Measurements from ENCODE around the gene RPL7A.

RPL7A gene

GRCh38 chr9:133306242-133307204, 41.5 kb upstream of the RPL7A start:
- Histone ChIP-seq H2BK12ac (ENCODE audit: low read length in 2 of 2) (no peak overlapping the region), H3K4me1 (ENCODE audit: control insufficient read depth, insufficient read depth, low read depth, low read length) (peaks cover 12% of the 10 kb centered on the region), H2BK120ac (ENCODE audit: low read depth, low read length) (no peak overlapping the region), H3K18ac (ENCODE audit: low read depth in 1 of 2, low read length in 2 of 2) (no peak overlapping the region), H3K4ac (ENCODE audit: low read depth in 1 of 2, low read length in 2 of 2) (no peak overlapping the region), H4K91ac (ENCODE audit: low read length) (no peak overlapping the region), H3K79me1 (replicated peaks; ENCODE audit: low read length, poor library complexity, severe bottlenecking) (no peaks in the 10 kb centered on the region), H3K14ac (ENCODE audit: low read length in 2 of 2) (no peak overlapping the region), H3K27me3 (ENCODE audit: control insufficient read depth in 1 of 2, insufficient read depth in 1 of 2, low read length in 2 of 2) (peaks cover 3 to 57% of the 10 kb centered on the region in 2 experiments), H3K23ac (ENCODE audit: low read length in 2 of 2) (no peak overlapping the region), H2BK15ac (ENCODE audit: low read depth, poor library complexity, severe bottlenecking) (no peak overlapping the region), H2AK5ac (ENCODE audit: low read length, severe bottlenecking) (no peak overlapping the region), H4K8ac (ENCODE audit: low read length) (no peak overlapping the region), H2AFZ (ENCODE audit: low read depth, low read length) (no peak overlapping the region), H3K9ac (ENCODE audit: low read length) (no peak overlapping the region), H3K27ac (ENCODE audit: low read length, poor library complexity, severe bottlenecking) (no peak overlapping the region), H3K4me2 (ENCODE audit: low read length, poor library complexity, severe bottlenecking) (no peak overlapping the region), H3K9me3 (ENCODE audit: control insufficient read depth, low read length) (no peaks in the 10 kb centered on the region), H2BK5ac (ENCODE audit: low read depth, low read length, poor library complexity, severe bottlenecking) (no peak overlapping the region), H3K4me3 (ENCODE audit: insufficient read depth in 1 of 2, low read depth in 1 of 2, low read length in 2 of 2) (no peak overlapping the region), H3K36me3 (ENCODE audit: control insufficient read depth in 1 of 2, insufficient read depth in 2 of 2, low read depth in 1 of 2, low read length in 2 of 2) (no peaks in the 10 kb centered on the region)
- WGBS: 86% methylated on average over 30 of the region's 31 CpGs
- DNase-seq: no peak

GRCh38 chr9:133307301-133307700, 40.7 kb upstream of the RPL7A start:
- Histone ChIP-seq H3K9ac (ENCODE audit: low read length) (no peak overlapping the region), H3K27ac (ENCODE audit: low read length, poor library complexity, severe bottlenecking) (no peak overlapping the region), H3K4me1 (ENCODE audit: control insufficient read depth, insufficient read depth, low read depth, low read length) (peaks cover 12% of the 10 kb centered on the region), H2AK5ac (ENCODE audit: low read length, severe bottlenecking) (no peak overlapping the region), H4K91ac (ENCODE audit: low read length) (no peak overlapping the region), H3K4me2 (ENCODE audit: low read length, poor library complexity, severe bottlenecking) (no peak overlapping the region), H3K79me1 (replicated peaks; ENCODE audit: low read length, poor library complexity, severe bottlenecking) (no peaks in the 10 kb centered on the region), H2AFZ (ENCODE audit: low read depth, low read length) (no peak overlapping the region), H2BK15ac (ENCODE audit: low read depth, poor library complexity, severe bottlenecking) (no peak overlapping the region), H2BK12ac (ENCODE audit: low read length in 2 of 2) (no peak overlapping the region), H3K4ac (ENCODE audit: low read depth in 1 of 2, low read length in 2 of 2) (no peak overlapping the region), H3K14ac (ENCODE audit: low read length in 2 of 2) (no peak overlapping the region), H4K8ac (ENCODE audit: low read length) (no peak overlapping the region), H3K9me3 (ENCODE audit: control insufficient read depth, low read length) (no peaks in the 10 kb centered on the region), H3K23ac (ENCODE audit: low read length in 2 of 2) (no peak overlapping the region), H2BK5ac (ENCODE audit: low read depth, low read length, poor library complexity, severe bottlenecking) (no peak overlapping the region), H3K18ac (ENCODE audit: low read depth in 1 of 2, low read length in 2 of 2) (no peak overlapping the region), H3K36me3 (ENCODE audit: control insufficient read depth in 1 of 2, insufficient read depth in 2 of 2, low read depth in 1 of 2, low read length in 2 of 2) (no peaks in the 10 kb centered on the region), H3K4me3 (ENCODE audit: insufficient read depth in 1 of 2, low read depth in 1 of 2, low read length in 2 of 2) (no peak overlapping the region), H2BK120ac (ENCODE audit: low read depth, low read length) (no peak overlapping the region), H3K27me3 (ENCODE audit: control insufficient read depth in 1 of 2, insufficient read depth in 1 of 2, low read length in 2 of 2) (peaks cover 3 to 49% of the 10 kb centered on the region in 2 experiments)
- WGBS: 77% methylated on average over 15 of the region's 16 CpGs
- DNase-seq: no peak

GRCh38 chr9:133309608-133310007, 38.4 kb upstream of the RPL7A start:
- Histone ChIP-seq H3K27ac (ENCODE audit: low read length, poor library complexity, severe bottlenecking) (no peak overlapping the region), H3K4me2 (ENCODE audit: low read length, poor library complexity, severe bottlenecking) (no peak overlapping the region), H3K79me1 (replicated peaks; ENCODE audit: low read length, poor library complexity, severe bottlenecking) (no peaks in the 10 kb centered on the region), H2AFZ (ENCODE audit: low read depth, low read length) (no peak overlapping the region), H3K36me3 (ENCODE audit: control insufficient read depth in 1 of 2, insufficient read depth in 2 of 2, low read depth in 1 of 2, low read length in 2 of 2) (no peaks in the 10 kb centered on the region), H3K14ac (ENCODE audit: low read length in 2 of 2) (no peak overlapping the region), H2BK12ac (ENCODE audit: low read length in 2 of 2) (no peak overlapping the region), H2BK15ac (ENCODE audit: low read depth, poor library complexity, severe bottlenecking) (no peak overlapping the region), H2BK120ac (ENCODE audit: low read depth, low read length) (no peak overlapping the region), H3K23ac (ENCODE audit: low read length in 2 of 2) (no peak overlapping the region), H3K4me3 (ENCODE audit: insufficient read depth in 1 of 2, low read depth in 1 of 2, low read length in 2 of 2) (no peak overlapping the region), H2AK5ac (ENCODE audit: low read length, severe bottlenecking) (no peak overlapping the region), H3K27me3 (ENCODE audit: control insufficient read depth in 1 of 2, insufficient read depth in 1 of 2, low read length in 2 of 2) (peaks cover 0 to 30% of the 10 kb centered on the region in 2 experiments), H3K18ac (ENCODE audit: low read depth in 1 of 2, low read length in 2 of 2) (no peak overlapping the region), H3K9me3 (ENCODE audit: control insufficient read depth, low read length) (no peaks in the 10 kb centered on the region), H4K91ac (ENCODE audit: low read length) (no peak overlapping the region), H4K8ac (ENCODE audit: low read length) (no peak overlapping the region), H3K9ac (ENCODE audit: low read length) (no peak overlapping the region), H2BK5ac (ENCODE audit: low read depth, low read length, poor library complexity, severe bottlenecking) (no peak overlapping the region), H3K4ac (ENCODE audit: low read depth in 1 of 2, low read length in 2 of 2) (no peak overlapping the region), H3K4me1 (ENCODE audit: control insufficient read depth, insufficient read depth, low read depth, low read length) (peaks cover 10% of the 10 kb centered on the region)
- WGBS: 78% methylated on average over 6 of the region's 6 CpGs
- no peak for DNase-seq

- Histone ChIP-seq H3K9ac (ENCODE audit: low read length) (no peak overlapping the region), H3K14ac (ENCODE audit: low read length in 2 of 2) (no peak overlapping the region), H3K36me3 (ENCODE audit: control insufficient read depth in 1 of 2, insufficient read depth in 2 of 2, low read depth in 1 of 2, low read length in 2 of 2) (no peaks in the 10 kb centered on the region), H3K27me3 (ENCODE audit: control insufficient read depth in 1 of 2, insufficient read depth in 1 of 2, low read length in 2 of 2) (peaks cover 0 to 8% of the 10 kb centered on the region in 2 experiments), H2BK120ac (ENCODE audit: low read depth, low read length) (no peak overlapping the region), H3K79me1 (replicated peaks; ENCODE audit: low read length, poor library complexity, severe bottlenecking) (no peaks in the 10 kb centered on the region), H2AK5ac (ENCODE audit: low read length, severe bottlenecking) (no peak overlapping the region), H2BK5ac (ENCODE audit: low read depth, low read length, poor library complexity, severe bottlenecking) (no peak overlapping the region), H2BK12ac (ENCODE audit: low read length in 2 of 2) (no peak overlapping the region), H3K9me3 (ENCODE audit: control insufficient read depth, low read length) (no peaks in the 10 kb centered on the region), H4K91ac (ENCODE audit: low read length) (no peak overlapping the region), H2AFZ (ENCODE audit: low read depth, low read length) (no peak overlapping the region), H3K4me1 (ENCODE audit: control insufficient read depth, insufficient read depth, low read depth, low read length) (no peaks in the 10 kb centered on the region), H3K18ac (ENCODE audit: low read depth in 1 of 2, low read length in 2 of 2) (no peak overlapping the region), H3K23ac (ENCODE audit: low read length in 2 of 2) (no peak overlapping the region), H3K4me2 (ENCODE audit: low read length, poor library complexity, severe bottlenecking) (no peak overlapping the region), H3K4ac (ENCODE audit: low read depth in 1 of 2, low read length in 2 of 2) (no peak overlapping the region), H3K27ac (ENCODE audit: low read length, poor library complexity, severe bottlenecking) (no peak overlapping the region), H3K4me3 (ENCODE audit: insufficient read depth in 1 of 2, low read depth in 1 of 2, low read length in 2 of 2) (no peak overlapping the region), H4K8ac (ENCODE audit: low read length) (no peak overlapping the region), H2BK15ac (ENCODE audit: low read depth, poor library complexity, severe bottlenecking) (no peak overlapping the region)
- 61% methylated on average over 2 of the region's 2 CpGs for WGBS
- no peak for DNase-seq
Measured at GRCh38 chr9:133315997-133316396, 32.0 kb upstream of the RPL7A start.

All from mesenchymal stem cell (in vitro differentiated cells and primary cell).